ENCODE results near the gene ARVCF. TPM values are rescaled to one million over a fixed set of nuclear protein-coding genes. Genes with fewer than 3 reads are reported as not detected.
A peak's percentile ranks its signal among the peaks of the same experiment; 100 is the strongest.

ARVCF gene
- total and polyA plus RNA-seq, 9 of the 15 experiments (the other 6 are each of a cell fraction or from before 2014, with no cell fraction given), result 0.03 to 97.4 (median 15.6) TPM

GRCh38 chr22:19984201-19984753 is 32.3 kb downstream of the ARVCF start (continued):
- TF ChIP-seq E2F1 (CRISPR knock-in tag; IDR thresholded peaks at IDR 0.05), result 0 out of 2 replicates have a peak, but pooled peaks have one; percentile 30
- no peak for TF ChIP-seq CREB5 (CRISPR knock-in tag; IDR thresholded peaks at IDR 0.05)
- no peak; the same call in 1 of the 2 replicates for TF ChIP-seq ZBTB7A (IDR thresholded peaks at IDR 0.05; ENCODE audit: borderline replicate concordance, control insufficient read depth, low read depth, low read length)
- no peak for TF ChIP-seq CTCFL (IDR thresholded peaks at IDR 0.05; ENCODE audit: borderline replicate concordance, insufficient read depth, low read depth, low read length, poor library complexity, severe bottlenecking)
- peak; percentile 71; the same call in 1 of the 2 replicates for TF ChIP-seq ZNF165 (CRISPR knock-in tag; IDR thresholded peaks at IDR 0.05; ENCODE audit: borderline replicate concordance)
- TF ChIP-seq TAL1 (IDR thresholded peaks at IDR 0.05), result no peak
- TF ChIP-seq NKRF (IDR thresholded peaks at IDR 0.05; ENCODE audit: borderline replicate concordance), result no peak
- TF ChIP-seq SMARCE1 (IDR thresholded peaks at IDR 0.05), result peak; percentile 69
- peak; percentile 68 to 75 for TF ChIP-seq NRF1 (conservative IDR thresholded peaks at IDR 0.05 in 1 of 2, IDR thresholded peaks at IDR 0.05 in 1 of 2)
- peak; percentile 51; the same call in 1 of the 2 replicates for TF ChIP-seq TOE1 (IDR thresholded peaks at IDR 0.05; ENCODE audit: borderline replicate concordance)
- no peak for TF ChIP-seq TOE1 (CRISPR knock-in tag; IDR thresholded peaks at IDR 0.05; ENCODE audit: borderline replicate concordance, low read depth)
- no peak for TF ChIP-seq CCAR2 (IDR thresholded peaks at IDR 0.05; ENCODE audit: low read depth, low read length)
- TF ChIP-seq E4F1 (CRISPR knock-in tag; IDR thresholded peaks at IDR 0.05; ENCODE audit: borderline replicate concordance), result 0 out of 2 replicates have a peak, but pooled peaks have one; percentile 4
- TF ChIP-seq ATF7 (IDR thresholded peaks at IDR 0.05), result peak; percentile 96

All from K562 (cell line).